Activated CD8-positive, alpha-beta memory T cell treated with anti-CD3 and anti-CD28 coated beads for 1 hour (primary cell): ENCODE measurements around the gene DERA.

Experiments
- DNase-seq, 2 donors: peaks; one replicate each; pipeline ENCODE4 v3.0.0-alpha.2; 2020; ENCODE audit warnings: low read depth in 1 of 2; ENCODE audit errors: extremely low read depth in 1 of 2

Gene DERA

GRCh38 chr12:16062611-16063010, 151.5 kb downstream of the DERA start:
- DNase-seq: no peak

DNA sequence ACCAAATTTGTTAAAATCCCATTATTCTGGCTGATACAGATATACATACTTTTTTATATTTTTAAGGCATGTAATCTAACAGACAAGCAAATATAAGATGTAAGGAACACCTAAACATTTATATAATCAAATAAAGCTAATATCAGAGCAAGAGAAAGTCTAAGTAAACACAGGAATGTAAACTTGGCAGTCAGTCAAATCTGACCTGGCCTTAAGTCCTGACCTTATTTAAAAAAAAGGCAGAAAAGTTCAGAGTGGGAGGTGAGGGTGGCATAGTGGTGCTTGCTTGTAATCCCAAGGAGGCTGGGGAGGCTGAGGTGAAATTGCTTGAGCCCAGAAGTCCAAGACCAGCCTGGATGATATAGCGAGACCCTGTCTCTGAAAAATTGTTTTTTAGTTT, 152.6 kb downstream of the DERA start:
- DNase-seq: no peak

- DNase-seq: no peak
Measured at GRCh38 chr12:16070113-16070512, 159.0 kb downstream of the DERA start.

DNA sequence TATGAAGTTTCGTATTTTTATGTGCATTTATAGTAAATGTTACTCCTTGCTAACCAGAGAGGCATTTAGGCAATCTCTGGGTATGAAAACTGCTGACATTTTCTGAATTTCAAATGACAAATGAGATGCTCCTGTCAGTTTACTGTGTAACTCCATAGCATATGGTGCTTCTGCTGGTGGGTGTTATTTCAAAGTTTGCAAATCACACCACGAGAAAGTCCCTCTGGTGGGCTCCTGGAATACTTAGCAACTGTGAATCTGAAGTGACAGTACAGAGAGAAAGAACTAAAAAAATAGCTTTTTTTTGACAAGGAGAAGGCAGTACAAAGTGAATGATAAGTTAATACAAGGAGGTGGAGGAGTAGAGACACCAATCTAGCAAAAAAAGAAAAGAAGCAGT, 161.5 kb downstream of the DERA start:
- no peak for DNase-seq

- no peak for DNase-seq
Measured at GRCh38 chr12:16074894-16075293, 163.8 kb downstream of the DERA start.

DNA sequence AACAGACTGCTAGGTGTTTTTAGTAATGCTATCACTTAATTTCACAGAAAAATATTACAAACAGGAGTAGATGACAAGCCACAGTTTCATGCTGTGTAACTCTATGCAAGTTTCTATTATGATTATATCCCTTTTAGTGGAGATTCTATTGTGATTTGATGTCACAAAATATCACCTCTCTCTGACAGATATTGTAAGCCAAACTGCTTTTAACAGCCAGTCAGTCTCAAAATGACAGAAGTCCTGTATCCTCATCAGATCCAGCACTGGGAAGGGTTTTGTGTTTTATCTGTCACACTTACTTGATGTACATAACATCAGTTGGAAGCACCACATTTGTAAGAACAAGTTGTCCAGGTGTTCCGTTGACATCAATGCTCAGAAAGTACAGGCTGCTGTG, 164.8 kb downstream of the DERA start:
- DNase-seq: no peak

- no peak for DNase-seq
Measured at GRCh38 chr12:16076557-16076956, 165.4 kb downstream of the DERA start.

- DNase-seq: no peak
Measured at GRCh38 chr12:16076970-16077522, 165.9 kb downstream of the DERA start.

- no peak for DNase-seq
Measured at GRCh38 chr12:16086462-16086861, 175.3 kb downstream of the DERA start.

GRCh38 chr12:16086942-16087341, 175.8 kb downstream of the DERA start:
- no peak for DNase-seq
